A549 treated with RU486 at 1 μM for 4 hours (cell line): ENCODE measurements around the gene ERICH6B. TPM values are rescaled to one million over a fixed set of nuclear protein-coding genes. Genes with fewer than 3 reads are reported as not detected.

Experiments
- total RNA-seq: library from RNA; stranded (reverse); fragments of 200-300 nt; extraction: Qiagen RNA extraction; gene quantifications from 5 replicates; pipeline ENCODE4 v1.2.3, GENCODE V29; 2022; ENCODE audit warnings: low read depth

ERICH6B gene
- not detected in 5 replicates for total RNA-seq

GRCh38 chr13:45615501-45616101 is at the start of gene ERICH6B:
Gene ERICH6B, minus strand, starts transcription at chr13:45615739. Its CDS starts 18,734 bp downstream, at chr13:45597005.

Other genes starting within 250 kb of the ERICH6B start
- 6.7 to 11.9 TPM (median 8.6 TPM) in 5 replicates for gene SLC25A30, start 197.4 kb downstream of the ERICH6B start, total RNA-seq
- gene COG3, start 150.8 kb downstream of the ERICH6B start, total RNA-seq = 8.8 to 15.8 TPM (median 14.7 TPM) in 5 replicates
- gene CBY2, start 86.6 kb upstream of the ERICH6B start, total RNA-seq = not detected in 5 replicates
- not detected in 5 replicates for gene SIAH3, start 236.0 kb upstream of the ERICH6B start, total RNA-seq